ENCODE measurements around the gene MCEMP1. TPM values are rescaled to one million over a fixed set of nuclear protein-coding genes. Genes with fewer than 3 reads are reported as not detected.

The MCEMP1 gene
- total and polyA plus RNA-seq, 2 of the 13 experiments (the other 11 are each of a cell fraction or from before 2014, with no cell fraction given): not detected

GRCh38 chr19:7639863-7640348, 37.0 kb upstream of the MCEMP1 start:
- 95% methylated on average over 11 of the region's 13 CpGs for WGBS (ENCODE audit: low lambda C conversion rate)
- Histone ChIP-seq H3K9me3 (ENCODE audit: low read length) (no peaks in the 10 kb centered on the region), H3K79me2 (ENCODE audit: insufficient read depth, low read length) (peaks cover 7% of the 10 kb centered on the region), H3K4me1 (ENCODE audit: insufficient read depth, low read length) (peaks cover 23% of the 10 kb centered on the region), H3K9ac (ENCODE audit: insufficient read depth, low read depth, low read length) (no peak overlapping the region), H2AFZ (ENCODE audit: low read length) (no peak overlapping the region), H3K4me3 (replicated peaks in 1 of 3; ENCODE audit: insufficient read depth in 1 of 3, low read depth in 2 of 3, low read length in 3 of 3) (no peak overlapping the region), H3K27ac (ENCODE audit: extremely low read length, insufficient read depth, low read length) (no peak overlapping the region), H3K36me3 (replicated peaks in 1 of 2; ENCODE audit: control insufficient read depth in 1 of 2, insufficient read depth in 2 of 2, low read length in 2 of 2) (no peaks in the 10 kb centered on the region; a peak in 1 of 5 replicates), H4K20me1 (ENCODE audit: insufficient read depth, low read length) (no peaks in the 10 kb centered on the region; the same call in 1 of the 2 replicates), H3K4me2 (ENCODE audit: low read depth, low read length) (no peak overlapping the region), H3K27me3 (ENCODE audit: control insufficient read depth in 1 of 2, insufficient read depth in 2 of 2, low read length in 2 of 2) (no peaks in the 10 kb centered on the region; a peak in 1 of 5 replicates)
- no peak for DNase-seq (ENCODE audit: low spot score)
- peak; percentile 37 for FAIRE-seq
- intact Hi-C loops (cut with micrococcal nuclease; ENCODE audit: unreplicated experiment): no loop called here
- no TSS peak for BruUV-seq (replicated peaks)
- POLR2A ChIA-PET: no interaction called here
- in situ Hi-C loops (cut with HindIII; ENCODE audit: extremely low pct_ligation_motif_present, low pct_unique_long_range_greater_than_20kb): no loop called here
- CTCF ChIA-PET (ENCODE audit: low intra/inter-chr PET ratio, low total read pairs): no interaction called here
- no peak for ATAC-seq
- TF ChIP-seq ZNF570 (CRISPR knock-in tag; IDR thresholded peaks at IDR 0.05; ENCODE audit: borderline replicate concordance): no peak
- peak; percentile 97 for TF ChIP-seq MNT (IDR thresholded peaks at IDR 0.05)
- TF ChIP-seq RAD51 (IDR thresholded peaks at IDR 0.05; ENCODE audit: borderline replicate concordance): no peak
- no peak for TF ChIP-seq THYN1 (CRISPR knock-in tag; IDR thresholded peaks at IDR 0.05; ENCODE audit: borderline replicate concordance, low read depth)
- no peak for TF ChIP-seq THAP9 (CRISPR knock-in tag; IDR thresholded peaks at IDR 0.05; ENCODE audit: borderline replicate concordance)
- TF ChIP-seq ZSCAN9 (CRISPR knock-in tag; IDR thresholded peaks at IDR 0.05; ENCODE audit: borderline replicate concordance): no peak
- no peak for TF ChIP-seq EHMT2 (IDR thresholded peaks at IDR 0.05; ENCODE audit: borderline replicate concordance, low read depth, low read length)
- no peak for TF ChIP-seq ZNF547 (CRISPR knock-in tag; IDR thresholded peaks at IDR 0.05)
- TF ChIP-seq ZNF496 (CRISPR knock-in tag; IDR thresholded peaks at IDR 0.05; ENCODE audit: insufficient replicate concordance): no peak
- no peak for TF ChIP-seq GMEB2 (CRISPR knock-in tag; IDR thresholded peaks at IDR 0.05; ENCODE audit: low read depth)
- TF ChIP-seq E2F2 (CRISPR knock-in tag; IDR thresholded peaks at IDR 0.05; ENCODE audit: borderline replicate concordance): no peak
- TF ChIP-seq ARID3A (IDR thresholded peaks at IDR 0.05; ENCODE audit: low read depth, low read length): no peak
- no peak for TF ChIP-seq POGK (CRISPR knock-in tag; conservative IDR thresholded peaks at IDR 0.05)

Data from HepG2 (cell line).